ENCODE data around the gene BOLA2B.
"Not testable (repeated sequence)": the region's sequence is repeated elsewhere in the genome, so short reads cannot be mapped to it uniquely, and the experiment has no call there.

The BOLA2B gene

DNA sequence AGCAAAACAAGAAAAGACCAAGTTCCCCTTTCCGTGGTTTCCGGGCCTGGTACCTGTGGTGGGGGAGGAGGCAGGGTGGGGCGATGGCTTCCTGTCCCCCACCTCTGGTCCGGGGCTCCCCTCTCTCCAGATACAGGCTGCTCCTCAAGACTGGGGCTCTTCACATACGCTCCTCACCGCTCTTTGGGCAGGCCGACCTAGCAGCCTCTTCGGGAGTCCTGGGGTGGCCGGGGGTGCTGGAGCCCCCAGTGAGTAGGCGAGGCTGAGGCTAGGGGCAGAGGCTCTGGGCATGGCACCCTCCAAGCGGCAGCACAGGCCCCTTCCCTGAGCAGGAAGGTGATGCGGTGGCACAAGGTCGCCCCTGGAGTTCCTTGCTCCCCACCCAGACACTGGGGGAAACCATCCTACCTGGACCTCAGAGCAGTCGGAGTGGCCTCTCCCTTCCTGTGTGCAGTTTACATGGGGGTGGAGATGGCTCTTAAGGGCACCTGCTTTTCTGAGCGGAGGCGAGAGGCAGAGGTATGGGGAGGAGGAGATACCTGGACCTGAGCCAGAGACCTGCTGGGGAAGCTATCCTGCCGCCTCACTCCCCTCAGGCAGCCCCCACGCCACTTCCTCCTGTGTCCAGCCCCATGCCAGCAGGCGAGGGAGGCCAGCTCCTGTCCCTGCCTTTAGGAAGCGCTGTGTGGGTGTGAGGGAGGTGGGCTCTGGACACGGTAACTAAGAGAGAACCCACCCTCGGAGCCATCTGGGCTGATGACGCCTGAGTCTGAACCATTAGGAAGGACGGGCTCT, 9.2 kb downstream of the BOLA2B start:
- DNase-seq = peak; percentile 49

DNA sequence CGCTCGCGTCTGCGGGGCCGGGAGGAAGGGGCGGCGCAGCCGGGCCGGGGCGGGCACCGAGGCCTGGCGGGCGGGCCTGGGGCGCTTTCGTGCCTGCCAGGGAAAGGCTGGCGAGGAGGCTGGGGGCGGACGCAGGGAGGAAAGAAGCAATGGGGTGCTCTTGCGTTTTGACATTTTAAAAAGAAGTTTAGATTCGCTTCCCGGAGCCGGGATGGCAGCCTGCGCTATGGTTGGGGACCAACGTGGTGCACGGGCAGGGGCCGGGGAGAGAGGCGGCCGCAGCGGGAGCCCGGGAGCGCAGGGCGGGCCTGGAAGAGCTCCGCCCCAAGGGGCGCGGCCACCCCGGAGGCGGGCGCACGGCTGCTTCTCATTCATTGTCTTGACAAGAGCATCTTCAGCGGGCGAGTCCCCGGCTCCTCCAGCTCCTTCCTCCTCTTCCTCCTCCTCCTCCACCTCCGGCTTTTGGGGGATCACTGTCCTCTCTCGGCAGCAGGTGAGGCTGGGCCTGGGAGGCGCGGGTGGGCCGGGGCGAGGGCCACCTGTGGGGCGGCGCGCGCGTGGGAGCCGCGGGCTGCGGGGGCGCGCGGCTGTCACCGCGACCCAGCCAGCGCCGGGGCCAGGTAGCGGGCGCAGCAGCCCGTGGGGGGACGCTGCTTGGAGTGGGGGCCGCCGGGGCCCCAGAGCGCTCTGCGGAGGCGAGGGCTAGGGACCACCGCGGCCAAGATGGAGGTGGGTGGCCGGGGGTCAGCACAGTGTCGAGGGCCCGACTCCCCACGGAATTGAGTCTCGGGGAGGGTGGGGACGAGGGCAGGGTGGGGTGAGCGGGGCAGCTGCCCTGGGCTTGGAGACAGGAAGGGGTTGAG, 10.0 kb downstream of the BOLA2B start, which contains the start of gene CORO1A:
TSS of gene CORO1A (plus strand) at position 370 of the 863 bp plus-strand sequence. CDS start 1,608 bp downstream, outside the sequence.
- peak; percentile 59 for DNase-seq

DNA sequence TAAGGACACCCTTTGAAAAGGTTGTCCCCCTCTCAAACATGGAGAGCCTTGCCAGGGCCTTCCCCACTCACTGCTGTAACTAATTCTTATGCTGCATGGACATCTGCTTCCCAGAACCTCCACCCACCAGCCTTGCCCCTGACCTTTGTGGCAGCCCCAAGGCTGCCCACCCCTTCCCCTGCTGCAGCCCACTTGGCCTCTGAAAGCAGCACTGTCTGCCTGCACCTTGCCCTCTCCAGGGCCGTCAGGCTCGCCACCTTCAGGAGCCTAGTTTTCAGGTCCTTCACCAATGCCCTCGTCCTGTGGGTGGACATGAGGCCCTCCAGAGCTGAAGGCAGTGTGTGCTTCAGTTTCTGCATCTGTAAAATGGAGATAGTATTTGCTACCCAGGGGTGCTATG, 12.7 kb downstream of the BOLA2B start:
- DNase-seq = no peak

DNA sequence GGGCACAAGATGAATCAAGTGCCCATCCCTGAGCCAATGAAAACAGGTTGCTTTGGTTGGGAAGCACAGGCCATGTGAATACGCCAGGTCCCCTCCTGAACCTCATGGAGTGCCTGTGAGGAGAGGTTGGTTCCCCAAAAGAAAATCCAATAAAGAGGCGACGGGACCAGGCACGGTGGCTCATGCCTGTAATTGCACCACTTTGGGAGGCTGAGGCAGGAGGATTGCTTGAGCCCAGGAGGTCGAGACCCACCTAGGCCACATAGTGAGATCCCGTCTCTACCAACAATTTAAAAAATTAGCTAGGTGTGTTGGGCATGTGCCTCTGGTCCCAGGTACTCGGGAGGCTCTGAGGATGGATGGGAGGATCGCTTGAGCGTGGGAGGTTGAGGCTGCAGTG, 13.5 kb downstream of the BOLA2B start:
- DNase-seq = no peak

DNA sequence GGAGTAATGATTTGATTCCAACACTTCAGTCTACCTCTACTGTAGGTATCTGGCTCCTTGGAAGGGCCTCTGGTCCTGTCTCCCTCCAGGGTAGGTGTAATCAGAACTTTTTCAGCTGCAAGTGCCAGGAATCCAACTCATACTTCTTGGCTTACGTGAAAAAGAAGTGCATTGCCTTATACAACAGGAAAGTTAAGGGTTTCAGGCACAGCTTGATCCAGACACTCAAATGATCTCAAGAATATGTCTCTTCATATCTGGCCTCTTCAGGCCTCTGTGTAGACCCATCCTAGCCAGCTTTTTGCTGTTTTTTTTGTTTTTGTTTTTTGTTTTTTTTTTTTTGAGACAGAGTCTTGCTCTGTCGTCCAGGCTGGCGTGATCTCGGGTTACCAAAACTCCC, 14.3 kb downstream of the BOLA2B start:
- DNase-seq = no peak

DNA sequence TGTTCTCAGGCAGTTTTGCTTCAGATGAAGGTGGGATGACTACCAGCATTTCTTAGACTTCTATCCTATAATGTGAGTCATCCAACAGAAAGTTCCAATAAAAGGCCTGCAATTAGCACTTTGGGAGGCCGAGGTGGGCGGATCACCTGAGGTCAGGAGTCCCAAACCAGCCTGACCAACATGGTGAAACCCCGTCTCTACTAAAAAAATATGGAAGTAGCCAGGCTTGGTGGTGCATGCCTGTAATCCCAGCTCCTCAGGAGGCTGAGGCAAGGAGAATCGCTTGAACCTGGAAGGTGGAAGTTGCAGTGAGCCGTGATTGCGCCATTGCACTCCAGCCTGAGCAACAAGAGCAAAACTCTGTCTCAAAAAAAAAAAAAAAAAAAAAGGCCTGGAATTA, 16.6 kb downstream of the BOLA2B start:
- DNase-seq = not testable (repeated sequence)

DNA sequence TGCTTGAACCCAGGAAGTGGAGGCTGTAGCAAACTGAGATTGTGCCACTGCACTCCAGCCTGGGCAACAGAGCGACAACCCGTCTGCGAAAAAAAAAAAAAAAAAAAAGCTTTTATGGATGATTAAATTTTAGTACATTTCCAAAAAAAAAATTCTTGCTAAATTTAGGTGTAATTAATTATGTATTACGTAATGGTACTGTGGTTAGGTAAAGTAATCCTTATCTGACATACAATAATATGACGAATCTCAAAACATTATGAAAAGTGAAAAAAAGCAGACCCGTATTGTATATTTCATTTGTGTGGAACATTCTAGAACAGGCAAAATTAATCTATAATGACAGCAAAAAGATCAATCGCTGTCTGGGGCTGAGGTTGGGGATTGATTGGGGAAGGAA, 20.4 kb downstream of the BOLA2B start:
- no peak for DNase-seq

DNA sequence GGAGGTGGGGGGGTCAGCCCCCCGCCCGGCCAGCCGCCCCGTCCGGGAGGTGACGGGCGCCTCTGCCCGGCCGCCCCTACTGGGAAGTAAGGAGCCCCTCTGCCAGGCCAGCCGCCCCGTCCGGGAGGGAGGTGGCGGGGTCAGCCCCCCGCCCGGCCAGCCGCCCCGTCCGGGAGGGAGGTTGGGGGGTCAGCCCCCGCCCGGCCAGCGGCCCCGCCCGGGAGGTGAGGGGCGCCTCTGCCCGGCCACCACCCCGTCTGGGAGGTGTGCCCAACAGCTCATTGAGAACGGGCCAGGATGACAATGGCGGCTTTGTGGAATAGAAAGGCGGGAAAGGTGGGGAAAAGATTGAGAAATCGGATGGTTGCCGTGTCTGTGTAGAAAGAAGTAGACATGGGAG, 23.3 kb downstream of the BOLA2B start:
- not testable (repeated sequence) for DNase-seq

DNA sequence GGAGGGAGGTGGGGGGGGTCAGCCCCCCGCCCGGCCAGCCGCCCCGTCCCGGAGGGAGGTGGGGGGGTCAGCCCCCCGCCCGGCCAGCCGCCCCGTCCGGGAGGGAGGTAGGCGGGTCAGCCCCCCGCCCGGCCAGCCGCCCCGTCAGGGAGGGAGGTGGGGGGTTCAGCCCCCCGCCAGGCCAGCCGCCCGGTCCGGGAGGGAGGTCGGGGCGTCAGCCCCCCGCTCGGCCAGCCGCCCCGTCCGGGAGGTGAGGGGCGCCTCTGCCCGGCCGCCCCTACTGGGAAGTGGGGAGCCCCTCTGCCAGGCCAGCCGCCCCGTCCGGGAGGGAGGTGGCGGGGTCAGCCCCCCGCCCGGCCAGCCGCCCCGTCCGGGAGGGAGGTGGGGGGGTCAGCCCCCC, 24.1 kb downstream of the BOLA2B start:
- not testable (repeated sequence) for DNase-seq

DNA sequence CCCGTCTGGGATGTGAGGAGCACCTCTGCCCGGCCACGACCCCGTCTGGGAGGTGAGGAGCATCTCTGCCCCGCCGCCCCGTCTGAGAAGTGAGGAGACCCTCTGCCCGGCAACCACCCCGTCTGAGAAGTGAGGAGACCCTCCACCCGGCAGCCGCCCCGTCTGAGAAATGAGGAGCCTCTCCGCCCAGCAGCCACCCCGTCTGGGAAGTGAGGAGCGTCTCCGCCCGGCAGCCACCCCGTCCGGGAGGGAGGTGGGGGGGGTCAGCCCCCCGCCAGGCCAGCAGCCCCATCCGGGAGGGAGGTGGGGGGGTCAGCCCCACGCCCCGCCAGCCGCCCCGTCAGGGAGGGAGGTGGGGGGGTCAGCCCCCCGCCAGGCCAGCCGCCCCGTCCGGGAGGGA, 24.7 kb downstream of the BOLA2B start:
- DNase-seq = not testable (repeated sequence)

DNA sequence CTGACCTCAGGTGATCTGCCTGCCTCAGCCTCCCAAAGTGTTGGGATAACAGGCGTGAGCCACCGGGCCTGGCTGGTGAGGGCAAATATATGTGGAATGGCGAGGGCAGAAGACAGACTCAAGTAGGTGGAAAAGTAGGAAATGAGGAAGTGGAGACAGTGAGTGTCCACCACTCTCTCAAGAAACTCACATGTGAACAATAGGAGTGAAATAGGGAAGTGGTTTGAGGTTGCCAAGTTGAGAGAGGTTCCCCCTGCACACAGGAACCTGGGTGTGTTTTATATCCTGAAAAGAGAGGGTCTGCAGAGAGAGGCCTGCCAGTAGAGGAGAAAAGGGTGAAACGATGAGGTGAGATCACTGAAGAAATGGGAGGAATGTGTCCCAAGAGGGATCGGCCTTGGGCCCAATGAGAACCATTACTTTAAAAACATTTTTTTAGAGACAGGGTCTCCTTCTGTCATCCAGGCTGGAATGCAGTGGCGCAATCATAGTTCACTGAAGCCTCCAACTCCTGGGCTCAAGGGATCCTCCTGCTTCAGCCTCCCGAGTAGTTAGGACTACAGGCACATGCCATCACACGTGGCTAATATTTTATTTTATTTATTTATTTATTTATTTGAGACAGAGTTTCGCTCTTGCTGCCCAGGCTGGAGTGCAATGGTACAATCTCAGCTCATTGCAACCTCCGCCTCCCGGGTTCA, 27.1 kb downstream of the BOLA2B start:
- no peak for DNase-seq

DNA sequence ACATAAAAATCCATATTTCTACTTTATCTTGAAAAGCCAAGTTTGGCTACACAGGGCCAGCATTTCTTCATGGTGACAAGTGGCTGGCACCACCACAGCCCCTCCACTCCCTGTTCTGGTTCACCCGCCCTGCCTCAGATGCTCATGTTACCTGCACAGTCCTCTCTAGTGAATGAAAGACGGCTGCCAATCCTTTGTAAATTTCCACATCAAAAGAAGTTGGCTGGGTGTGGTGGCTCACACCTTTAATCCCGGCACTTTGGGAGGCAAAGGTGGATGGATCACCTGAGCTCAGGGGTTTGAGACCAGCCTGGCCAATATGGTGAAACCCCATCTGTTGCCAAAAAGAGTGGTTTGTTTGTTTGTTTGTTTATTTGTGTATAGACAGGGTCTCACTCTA, 29.9 kb downstream of the BOLA2B start:
- no peak for DNase-seq

DNA sequence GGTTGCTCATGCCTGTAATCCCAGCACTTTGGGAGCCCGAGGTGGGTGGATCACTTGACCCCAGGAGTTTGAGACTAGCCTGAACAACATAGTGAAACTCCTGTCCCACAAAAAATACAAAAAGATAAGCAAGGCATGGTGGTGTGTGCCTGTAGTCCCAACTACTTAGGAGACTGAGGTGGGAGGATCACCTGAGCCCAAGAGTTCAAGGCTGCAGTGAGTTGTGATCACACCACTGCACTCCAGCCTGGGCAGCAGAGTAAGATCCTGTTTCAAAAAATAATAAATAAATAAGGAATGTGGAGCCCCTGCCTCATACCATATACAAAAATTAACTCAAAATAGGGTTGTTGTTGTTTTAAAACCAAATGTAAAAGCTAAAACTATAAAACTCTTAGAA, 36.3 kb downstream of the BOLA2B start:
- no peak for DNase-seq

DNA sequence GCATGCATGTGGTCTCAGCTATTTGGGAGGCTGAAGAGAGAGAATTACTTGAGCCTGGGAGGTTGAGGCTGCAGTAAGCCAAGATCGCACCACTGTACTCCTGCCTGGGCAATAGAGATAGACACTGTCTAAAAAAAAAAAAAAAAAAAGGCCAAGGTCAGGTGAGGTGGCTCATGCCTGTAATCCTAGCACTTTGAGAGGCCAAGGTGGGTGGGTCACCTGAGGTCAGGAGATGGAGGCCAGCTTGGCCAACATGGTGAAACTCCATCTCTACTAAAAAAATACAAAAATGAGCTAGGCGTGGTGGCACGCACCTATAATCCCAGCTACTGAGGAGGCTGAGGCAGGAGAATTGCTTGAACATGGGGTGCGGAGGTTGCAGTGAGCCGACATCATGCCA, 38.3 kb downstream of the BOLA2B start:
- no peak for DNase-seq

DNA sequence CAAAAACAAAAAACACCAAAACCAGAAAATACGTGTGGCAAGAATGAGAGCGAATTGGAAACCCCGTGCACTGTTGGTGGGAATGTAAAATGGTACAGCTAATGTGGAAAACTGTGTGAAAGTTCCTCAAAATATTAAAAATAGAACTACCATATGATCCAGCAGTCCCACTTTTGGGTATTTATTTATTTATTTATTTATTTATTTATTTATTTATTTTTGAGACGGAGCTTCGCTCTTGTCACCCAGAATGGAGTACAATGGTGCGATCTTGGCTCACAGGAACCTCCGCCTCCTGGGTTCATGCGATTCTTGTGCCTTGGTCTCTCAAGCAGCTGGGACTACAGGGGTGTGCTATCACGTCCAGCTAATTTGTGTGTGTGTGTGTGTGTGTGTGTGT, 40.9 kb downstream of the BOLA2B start:
- DNase-seq = no peak

DNA sequence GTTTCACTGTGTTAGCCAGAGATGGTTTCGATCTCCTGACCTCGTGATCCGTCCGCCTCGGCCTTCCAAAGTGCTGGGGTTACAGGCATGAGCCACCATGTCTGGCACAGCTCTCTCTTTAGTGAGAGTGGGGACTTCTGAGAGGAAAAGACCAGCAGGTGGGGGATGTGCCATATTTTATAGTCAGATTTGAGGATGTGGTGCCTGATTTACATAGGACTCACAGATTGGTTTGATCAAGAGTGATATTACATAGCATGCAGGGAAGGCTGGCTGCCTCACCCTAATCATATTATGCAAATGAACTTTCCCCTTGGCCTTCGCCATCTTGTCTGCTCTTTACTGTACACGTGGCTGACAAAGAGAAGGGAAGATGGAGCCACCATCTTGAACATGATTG, 42.4 kb downstream of the BOLA2B start:
- no peak for DNase-seq

DNA sequence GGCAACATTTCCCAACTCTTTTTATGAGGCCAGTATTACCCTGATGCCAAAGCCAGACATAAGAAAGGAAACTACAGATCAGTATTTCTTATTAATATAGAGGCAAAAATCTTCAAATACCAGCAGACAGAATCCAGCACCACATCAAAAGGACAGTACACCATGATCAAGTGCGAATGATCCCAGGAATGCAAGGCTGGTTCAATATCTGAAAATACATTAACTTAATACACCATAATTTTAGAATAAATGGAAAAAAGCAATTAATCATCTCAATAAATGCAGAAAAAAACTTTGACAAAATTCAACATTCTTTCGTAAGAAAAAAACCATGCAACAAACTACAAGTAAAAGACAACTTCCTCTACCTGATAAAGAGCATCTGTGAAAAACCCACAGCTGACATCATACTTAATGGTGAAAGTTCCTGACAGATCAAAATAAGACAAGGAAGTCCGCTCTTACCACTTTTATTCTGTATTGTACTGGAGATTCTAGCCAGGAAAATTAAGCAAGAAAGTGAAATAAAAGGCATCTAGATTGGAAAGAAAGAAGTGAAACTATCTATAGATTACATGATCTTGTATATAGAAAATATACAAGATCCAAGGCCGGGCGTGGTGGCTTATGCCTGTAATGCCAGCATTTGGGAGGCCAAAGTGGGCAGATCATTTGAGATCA, 44.1 kb downstream of the BOLA2B start:
- no peak for DNase-seq

DNA sequence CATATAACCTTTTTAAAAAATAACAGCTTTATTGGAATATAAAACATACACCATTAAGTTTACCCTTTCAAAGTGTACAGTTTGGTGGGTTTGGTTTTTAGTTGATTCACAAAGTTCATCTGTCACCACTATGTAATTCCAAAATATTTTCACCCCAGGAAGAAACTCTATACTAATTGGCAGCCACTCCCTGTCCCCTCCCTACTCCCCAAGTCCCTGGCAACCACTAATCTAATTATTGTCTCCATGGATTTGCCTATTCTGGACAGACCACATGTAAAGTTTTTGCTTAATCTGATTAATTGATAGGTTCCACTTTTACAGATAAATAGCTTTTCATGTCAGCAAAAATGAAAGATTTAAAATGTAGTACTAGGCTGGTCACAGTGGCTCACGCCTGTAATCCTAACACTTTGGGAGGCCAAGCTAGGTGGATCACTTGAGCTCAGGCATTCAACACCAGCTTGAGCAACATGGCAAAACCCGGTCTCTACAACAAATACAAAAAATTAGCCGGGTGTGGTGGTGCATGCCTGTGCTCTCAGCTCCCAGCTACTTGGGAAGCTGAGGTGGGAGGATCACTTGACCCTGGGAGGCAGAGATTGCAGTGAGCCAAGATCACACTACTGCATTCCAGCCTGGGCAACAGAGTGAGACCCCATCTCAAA, 45.5 kb downstream of the BOLA2B start:
- no peak for DNase-seq

DNA sequence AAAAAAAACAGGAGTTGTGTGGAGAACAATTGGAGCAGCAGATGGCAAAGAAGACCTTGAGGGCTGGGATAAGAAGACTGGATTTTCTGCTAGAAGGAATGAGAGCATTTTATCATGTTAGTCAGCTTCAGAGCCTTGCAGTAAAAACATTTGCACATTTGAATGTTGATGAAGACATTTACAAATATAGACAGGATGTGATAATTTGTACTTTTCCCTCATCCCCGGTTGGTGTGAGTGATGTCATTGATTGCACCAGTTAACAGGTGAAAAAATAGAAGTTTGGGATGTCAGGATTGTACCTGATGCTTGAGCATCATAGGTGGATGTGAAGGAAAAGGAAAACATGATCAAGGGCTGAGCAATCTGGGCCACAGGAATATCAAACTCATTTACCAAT, 47.8 kb downstream of the BOLA2B start:
- DNase-seq = no peak

DNA sequence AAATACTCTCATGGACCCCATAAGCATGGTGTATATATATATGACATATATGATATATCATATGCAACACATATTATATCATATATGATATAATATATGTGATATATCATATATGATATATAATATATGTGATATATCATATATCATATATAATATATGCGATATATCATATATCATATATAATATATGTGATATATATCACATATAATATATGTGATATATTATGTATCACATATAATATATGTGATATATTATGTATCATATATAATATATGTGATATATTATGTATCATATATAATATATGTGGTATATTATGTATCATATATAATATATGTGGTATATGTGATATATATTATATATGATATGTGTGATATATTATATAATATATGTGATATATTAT, 48.5 kb downstream of the BOLA2B start:
- DNase-seq = no peak

DNA sequence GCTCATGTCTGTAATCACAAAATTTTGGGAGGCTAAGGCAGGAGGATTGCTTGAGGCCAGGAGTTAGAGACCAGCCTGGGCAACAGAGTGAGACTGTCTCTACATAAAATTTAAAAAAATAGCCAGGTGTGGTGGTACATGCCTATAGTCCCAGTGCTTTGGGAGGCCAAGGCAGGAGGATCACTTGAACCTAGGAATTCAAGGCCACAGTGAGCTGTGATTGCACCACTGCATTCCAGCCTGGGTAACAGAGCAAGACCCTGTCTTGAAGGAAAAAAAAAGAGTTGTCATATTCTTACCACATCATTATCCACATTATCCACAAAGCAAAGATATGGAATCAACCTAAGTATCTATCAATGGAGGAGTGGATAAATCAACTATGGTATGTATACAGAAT, 49.4 kb downstream of the BOLA2B start:
- DNase-seq = no peak

DNA sequence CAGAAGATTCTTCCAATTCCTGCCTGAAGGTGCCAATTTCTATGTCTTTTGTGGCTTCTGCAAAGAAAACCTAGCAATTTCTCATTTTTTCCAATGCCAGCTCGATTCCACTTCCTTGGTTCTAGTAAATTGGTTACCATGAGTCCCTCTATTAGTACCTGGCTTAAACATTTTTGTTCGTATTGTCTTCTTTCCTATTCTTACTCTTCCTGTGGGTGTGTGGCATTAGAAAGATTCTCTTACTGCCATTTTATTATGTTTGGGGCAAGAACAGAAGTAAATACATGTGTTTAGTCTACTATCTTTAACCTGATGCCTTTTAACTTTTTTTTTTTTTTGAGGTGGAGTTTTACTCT, 50.1 kb downstream of the BOLA2B start:
- no peak for DNase-seq
